Brain microvascular endothelial cell (primary cell): ENCODE results near the gene APLN.

Experiments
- DNase-seq: peaks from one replicate; pipeline ENCODE4 v3.0.0-alpha.2; 2020
- H3K27ac ChIP-seq: fragments of 250-450 bp; sonication (Bioruptor Pico); 2 replicates; pipeline ENCODE4 v1.5.1; 2020; ENCODE audit warnings: mild to moderate bottlenecking, moderate library complexity
- H3K27me3 ChIP-seq: fragments of 250-450 bp; sonication (Bioruptor Pico); replicated peaks from 2 replicates; pipeline ENCODE4 v1.5.1; 2020; ENCODE audit warnings: mild to moderate bottlenecking
- H3K36me3 ChIP-seq: fragments of 250-450 bp; sonication (Bioruptor Pico); replicated peaks from 2 replicates; pipeline ENCODE4 v1.5.1; 2020; ENCODE audit warnings: mild to moderate bottlenecking
- H3K4me3 ChIP-seq: 2 replicates; pipeline ENCODE4 v1.5.1; 2011; ENCODE audit warnings: low read depth, mild to moderate bottlenecking, control low read depth, low read length, moderate library complexity
- CTCF ChIP-seq: IDR thresholded peaks from 2 replicates; pipeline ENCODE4 v1.5.1; 2011; ENCODE audit warnings: low read depth, mild to moderate bottlenecking, moderate library complexity, low read length, control low read depth, inconsistent platforms; ENCODE audit errors: missing control alignments
- in situ Hi-C: cut with HindIII; loops from 2 replicates; pipeline ENCODE4 v1.10.0; 2017; ENCODE audit warnings: low sequenced_read_pairs, low pct_ligation_motif_present

APLN gene

GRCh38 chrX:129659861-129660260 is 5.1 kb upstream of the APLN start:
- Histone ChIP-seq H3K27me3 (no peaks in the 10 kb centered on the region), H3K4me3 (no peak overlapping the region), H3K27ac (no peak overlapping the region), H3K36me3 (no peaks in the 10 kb centered on the region)
- in situ Hi-C loops: no loop called here
- no peak for TF ChIP-seq CTCF
- DNase-seq: no peak

- H3K27ac ChIP-seq: no peak overlapping the region
- in situ Hi-C loops: no loop called here
- no peaks in the 10 kb centered on the region for H3K27me3 ChIP-seq
- no peak for DNase-seq
- no peak for TF ChIP-seq CTCF
- no peaks in the 10 kb centered on the region for H3K36me3 ChIP-seq
- no peak overlapping the region for H3K4me3 ChIP-seq
These were observed 4.4 kb upstream of the APLN start for GRCh38 chrX:129659141-129659540.

- H3K27me3 ChIP-seq: no peaks in the 10 kb centered on the region
- TF ChIP-seq CTCF: no peak
- H3K27ac ChIP-seq: no peak overlapping the region
- no peak for DNase-seq
- in situ Hi-C loops: no loop called here
- H3K4me3 ChIP-seq: no peak overlapping the region
- H3K36me3 ChIP-seq: no peaks in the 10 kb centered on the region
These were observed 3.7 kb upstream of the APLN start for GRCh38 chrX:129658429-129658828.

- DNase-seq: no peak
- TF ChIP-seq CTCF: peak; percentile 12
- in situ Hi-C loops: no loop called here
- Histone ChIP-seq H3K27me3 (no peaks in the 10 kb centered on the region), H3K36me3 (no peaks in the 10 kb centered on the region), H3K27ac (no peak overlapping the region), H3K4me3 (no peak overlapping the region)
These were observed 942 bp upstream of the APLN start for GRCh38 chrX:129655547-129656249.

GRCh38 chrX:129653971-129654651 is 645 bp downstream of the APLN start:
- Histone ChIP-seq H3K36me3 (no peaks in the 10 kb centered on the region), H3K4me3 (peak overlapping the region; percentile 43), H3K27ac (no peak overlapping the region), H3K27me3 (no peaks in the 10 kb centered on the region)
- no peak for DNase-seq
- in situ Hi-C loops: no loop called here
- no peak for TF ChIP-seq CTCF
